ENCODE data around the gene C1orf21.
A peak's percentile ranks its signal among the peaks of the same experiment; 100 is the strongest.
"Not testable (repeated sequence)": the region's sequence is repeated elsewhere in the genome, so short reads cannot be mapped to it uniquely, and the experiment has no call there.

The C1orf21 gene

DNA sequence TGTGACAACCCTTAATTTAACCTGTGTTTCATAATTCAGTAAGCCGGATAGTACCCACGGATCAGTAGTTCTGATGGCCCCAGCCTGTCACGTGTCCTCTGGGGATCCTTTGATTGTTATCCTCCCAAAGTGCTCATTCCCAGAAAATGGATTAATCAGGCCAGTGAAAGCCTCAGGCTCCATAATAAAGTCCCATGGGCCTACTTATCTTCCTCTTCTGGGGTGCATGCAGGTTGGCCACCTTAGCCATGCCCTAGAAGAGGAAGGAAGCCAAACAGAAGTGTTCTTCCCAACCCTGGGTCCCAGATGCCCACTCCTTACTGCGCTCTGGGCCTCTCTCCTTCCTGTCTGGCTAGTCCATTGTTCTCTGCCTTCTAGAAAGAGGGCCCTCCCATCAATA, 221.8 kb downstream of the C1orf21 start:
- Histone ChIP-seq H3K4me3 (ENCODE audit: low read depth, low read length, poor library complexity, severe bottlenecking) (no peak overlapping the region), H3K79me2 (ENCODE audit: insufficient read depth, low read length) (no peaks in the 10 kb centered on the region), H3F3A (ENCODE audit: insufficient read depth, low read length) (no peaks in the 10 kb centered on the region), H3K36me3 (ENCODE audit: insufficient read depth, low read length) (no peaks in the 10 kb centered on the region), H3K4me1 (ENCODE audit: insufficient read depth, low read length, severe bottlenecking) (peaks cover 18% of the 10 kb centered on the region), H3K9me2 (ENCODE audit: low read depth, low read length) (no peaks in the 10 kb centered on the region), H3K27me3 (ENCODE audit: insufficient read depth, low read length) (no peaks in the 10 kb centered on the region), H3K27ac (ENCODE audit: low read depth, low read length, poor library complexity, severe bottlenecking) (no peak overlapping the region), H3K4me2 (ENCODE audit: low read length) (no peak overlapping the region), H3K9me3 (ENCODE audit: low read length) (no peaks in the 10 kb centered on the region), H3K9ac (ENCODE audit: low read length) (no peak overlapping the region), H4K20me1 (ENCODE audit: insufficient read depth, low read length) (no peaks in the 10 kb centered on the region), H2AFZ (ENCODE audit: low read length) (no peak overlapping the region)
- TF ChIP-seq, protein P1, sequence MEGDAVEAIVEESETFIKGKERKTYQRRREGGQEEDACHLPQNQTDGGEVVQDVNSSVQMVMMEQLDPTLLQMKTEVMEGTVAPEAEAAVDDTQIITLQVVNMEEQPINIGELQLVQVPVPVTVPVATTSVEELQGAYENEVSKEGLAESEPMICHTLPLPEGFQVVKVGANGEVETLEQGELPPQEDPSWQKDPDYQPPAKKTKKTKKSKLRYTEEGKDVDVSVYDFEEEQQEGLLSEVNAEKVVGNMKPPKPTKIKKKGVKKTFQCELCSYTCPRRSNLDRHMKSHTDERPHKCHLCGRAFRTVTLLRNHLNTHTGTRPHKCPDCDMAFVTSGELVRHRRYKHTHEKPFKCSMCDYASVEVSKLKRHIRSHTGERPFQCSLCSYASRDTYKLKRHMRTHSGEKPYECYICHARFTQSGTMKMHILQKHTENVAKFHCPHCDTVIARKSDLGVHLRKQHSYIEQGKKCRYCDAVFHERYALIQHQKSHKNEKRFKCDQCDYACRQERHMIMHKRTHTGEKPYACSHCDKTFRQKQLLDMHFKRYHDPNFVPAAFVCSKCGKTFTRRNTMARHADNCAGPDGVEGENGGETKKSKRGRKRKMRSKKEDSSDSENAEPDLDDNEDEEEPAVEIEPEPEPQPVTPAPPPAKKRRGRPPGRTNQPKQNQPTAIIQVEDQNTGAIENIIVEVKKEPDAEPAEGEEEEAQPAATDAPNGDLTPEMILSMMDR (IDR thresholded peaks at IDR 0.05; ENCODE audit: low read length), result no peak
- TF ChIP-seq EZH2 (IDR thresholded peaks at IDR 0.05; ENCODE audit: borderline replicate concordance, low read length), result no peak

DNA sequence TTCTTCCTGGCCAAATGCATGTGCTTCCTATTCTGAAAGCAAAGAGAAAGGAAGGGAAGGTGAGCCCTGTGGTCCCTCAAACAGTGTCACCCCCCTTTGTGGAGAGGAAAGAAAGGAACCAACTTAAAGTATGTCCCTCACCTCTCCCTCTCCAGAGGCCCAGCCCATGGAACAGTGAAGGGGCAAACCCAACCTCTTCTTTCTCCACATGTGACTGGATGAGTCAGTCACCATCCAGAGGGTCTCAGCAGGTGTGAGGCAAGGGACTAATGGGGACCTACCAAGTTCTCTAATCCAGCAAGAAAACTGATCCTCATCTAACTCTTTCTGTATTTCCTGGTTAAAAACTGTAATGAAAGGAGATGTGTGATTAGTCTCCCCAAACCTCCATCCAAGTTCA, 222.2 kb downstream of the C1orf21 start:
- Histone ChIP-seq H3K79me2 (ENCODE audit: insufficient read depth, low read length) (no peaks in the 10 kb centered on the region), H4K20me1 (ENCODE audit: insufficient read depth, low read length) (no peaks in the 10 kb centered on the region), H3K9me2 (ENCODE audit: low read depth, low read length) (no peaks in the 10 kb centered on the region), H2AFZ (ENCODE audit: low read length) (no peak overlapping the region), H3K36me3 (ENCODE audit: insufficient read depth, low read length) (no peaks in the 10 kb centered on the region), H3K9me3 (ENCODE audit: low read length) (no peaks in the 10 kb centered on the region), H3K9ac (ENCODE audit: low read length) (no peak overlapping the region), H3K4me3 (ENCODE audit: low read depth, low read length, poor library complexity, severe bottlenecking) (no peak overlapping the region), H3K4me1 (ENCODE audit: insufficient read depth, low read length, severe bottlenecking) (peaks cover 18% of the 10 kb centered on the region), H3K4me2 (ENCODE audit: low read length) (no peak overlapping the region), H3F3A (ENCODE audit: insufficient read depth, low read length) (no peaks in the 10 kb centered on the region), H3K27ac (ENCODE audit: low read depth, low read length, poor library complexity, severe bottlenecking) (no peak overlapping the region), H3K27me3 (ENCODE audit: insufficient read depth, low read length) (no peaks in the 10 kb centered on the region)
- no peak for TF ChIP-seq EZH2 (IDR thresholded peaks at IDR 0.05; ENCODE audit: borderline replicate concordance, low read length)
- TF ChIP-seq, protein P1 (IDR thresholded peaks at IDR 0.05; ENCODE audit: low read length), result no peak

DNA sequence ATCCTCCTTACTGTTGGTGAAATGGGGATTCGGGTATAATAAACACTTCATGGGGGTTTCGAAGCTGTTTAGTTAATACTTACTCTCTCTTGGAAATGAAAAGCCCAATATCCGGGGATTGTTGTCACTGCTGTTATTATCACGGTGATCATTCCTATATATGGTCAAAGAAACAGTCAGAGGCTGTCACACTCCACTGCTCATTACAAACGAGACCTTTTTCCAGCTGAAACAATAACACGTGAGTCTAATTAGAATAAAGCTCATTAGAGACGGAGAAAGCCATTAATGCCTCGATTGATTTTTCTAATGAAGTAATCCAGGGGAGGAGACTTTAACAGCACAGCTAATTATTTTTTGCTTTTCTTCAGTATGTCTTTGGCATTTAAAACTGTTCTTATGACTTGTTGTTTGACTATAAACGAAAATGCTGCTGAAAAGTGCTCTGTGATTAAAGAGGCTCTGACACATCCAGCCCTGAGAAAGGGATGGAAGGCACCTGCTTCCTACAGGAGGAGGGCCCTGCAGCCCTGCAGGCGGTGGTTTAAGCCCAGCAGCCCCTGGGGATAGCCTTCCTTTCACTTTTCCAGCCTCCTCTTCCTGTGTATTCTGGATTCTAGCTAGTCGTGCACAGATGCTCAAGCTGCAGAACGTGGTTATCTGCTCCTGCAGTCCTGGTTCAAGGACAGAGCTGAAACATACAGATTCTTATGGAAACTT, 224.2 kb downstream of the C1orf21 start:
- Histone ChIP-seq H3K4me2 (ENCODE audit: low read length) (peak overlapping the region; percentile 52), H3K27ac (ENCODE audit: low read depth, low read length, poor library complexity, severe bottlenecking) (peak overlapping the region; percentile 63), H3K9me3 (ENCODE audit: low read length) (no peaks in the 10 kb centered on the region), H3K36me3 (ENCODE audit: insufficient read depth, low read length) (no peaks in the 10 kb centered on the region), H3K4me1 (ENCODE audit: insufficient read depth, low read length, severe bottlenecking) (peaks cover 22% of the 10 kb centered on the region), H3K27me3 (ENCODE audit: insufficient read depth, low read length) (no peaks in the 10 kb centered on the region), H2AFZ (ENCODE audit: low read length) (peak overlapping the region; percentile 84; the same call in 1 of the 2 replicates), H3K79me2 (ENCODE audit: insufficient read depth, low read length) (no peaks in the 10 kb centered on the region), H3K9me2 (ENCODE audit: low read depth, low read length) (no peaks in the 10 kb centered on the region), H3K4me3 (ENCODE audit: low read depth, low read length, poor library complexity, severe bottlenecking) (peak overlapping the region; percentile 31), H3F3A (ENCODE audit: insufficient read depth, low read length) (no peaks in the 10 kb centered on the region), H3K9ac (ENCODE audit: low read length) (peak overlapping the region; percentile 3; the same call in 1 of the 2 replicates), H4K20me1 (ENCODE audit: insufficient read depth, low read length) (no peaks in the 10 kb centered on the region)
- TF ChIP-seq, protein P1 (IDR thresholded peaks at IDR 0.05; ENCODE audit: low read length), result no peak
- no peak for TF ChIP-seq EZH2 (IDR thresholded peaks at IDR 0.05; ENCODE audit: borderline replicate concordance, low read length)

DNA sequence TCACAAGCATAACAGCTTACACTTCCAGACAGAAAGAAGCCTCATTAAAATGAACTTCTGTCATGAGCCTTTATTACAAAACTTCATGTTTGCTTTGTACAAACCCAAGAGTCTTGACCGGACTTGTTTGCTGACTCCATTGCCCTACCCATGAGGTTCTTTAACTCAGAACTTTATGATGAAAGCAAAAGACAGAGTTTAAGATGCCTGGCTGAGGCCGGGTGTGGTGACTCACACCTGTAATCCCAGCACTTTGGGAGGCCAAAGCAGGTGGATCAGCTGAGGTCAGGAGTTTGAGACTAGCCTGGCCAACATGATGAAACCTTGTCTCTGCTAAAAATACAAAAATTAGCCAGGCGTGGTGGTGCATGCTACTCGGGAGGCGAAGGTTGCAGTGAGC, 225.4 kb downstream of the C1orf21 start:
- H3K36me3 ChIP-seq (ENCODE audit: insufficient read depth, low read length); H4K20me1 ChIP-seq (ENCODE audit: insufficient read depth, low read length); H3K9me2 ChIP-seq (ENCODE audit: low read depth, low read length); H3K27ac ChIP-seq (ENCODE audit: low read depth, low read length, poor library complexity, severe bottlenecking); H2AFZ ChIP-seq (ENCODE audit: low read length); H3K9ac ChIP-seq (ENCODE audit: low read length); H3K79me2 ChIP-seq (ENCODE audit: insufficient read depth, low read length); H3K4me3 ChIP-seq (ENCODE audit: low read depth, low read length, poor library complexity, severe bottlenecking); H3K4me2 ChIP-seq (ENCODE audit: low read length); H3K27me3 ChIP-seq (ENCODE audit: insufficient read depth, low read length); H3F3A ChIP-seq (ENCODE audit: insufficient read depth, low read length); H3K9me3 ChIP-seq (ENCODE audit: low read length): not testable (repeated sequence)
- H3K4me1 ChIP-seq (ENCODE audit: insufficient read depth, low read length, severe bottlenecking), result peaks cover 22% of the 10 kb centered on the region
